ENCODE data around the gene FAM217A.

FAM217A gene

DNA sequence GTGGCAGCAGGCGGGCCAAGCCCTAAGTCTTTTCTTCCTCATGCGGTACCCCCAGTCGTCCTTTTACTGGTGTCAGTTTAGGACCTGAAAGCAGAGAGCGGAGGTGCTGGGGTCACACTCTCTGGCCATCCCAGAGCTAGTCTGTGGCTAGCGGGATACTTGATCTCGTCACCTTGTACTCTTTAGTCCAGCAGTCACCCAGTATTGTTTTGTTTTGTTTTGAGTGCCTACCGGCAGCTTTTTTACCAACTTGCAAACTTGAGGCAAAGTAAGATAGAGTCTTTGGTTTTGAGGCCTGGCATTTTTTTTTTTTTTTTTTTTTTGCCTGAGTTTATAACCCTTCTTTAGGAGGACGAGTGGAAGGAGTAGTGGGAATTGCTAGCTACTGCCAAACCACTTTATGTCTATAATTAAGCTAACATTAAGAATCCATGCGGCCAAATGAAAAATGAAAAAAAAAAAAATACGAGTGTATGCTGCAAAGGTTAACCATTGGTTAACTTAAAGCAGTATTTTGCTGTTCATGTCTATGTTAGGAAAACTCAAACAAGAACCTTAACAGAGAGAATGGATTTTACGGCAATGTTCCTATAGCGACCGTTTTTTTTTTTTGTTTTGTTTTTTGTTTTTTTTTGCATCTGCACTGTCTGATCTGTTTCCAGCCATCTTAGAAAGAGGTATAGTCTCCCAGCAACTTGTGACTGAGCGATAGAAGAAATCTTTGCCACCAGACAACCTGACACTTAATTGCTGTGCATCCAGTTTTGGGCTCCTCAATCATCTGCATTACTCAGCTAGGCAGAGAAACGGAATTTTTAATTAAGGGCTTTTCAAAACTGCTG lies 56.9 kb downstream of the FAM217A start:
- DNase-seq (ENCODE audit: low read depth in 2 of 2), result no peak

- peak; percentile 81 to 87 for DNase-seq (ENCODE audit: low read depth in 2 of 2)
Observed at GRCh38 chr6:4021133-4021853, 57.6 kb downstream of the FAM217A start.

- DNase-seq (ENCODE audit: low read depth in 2 of 2), result no peak
Observed at GRCh38 chr6:4020822-4021132, 58.2 kb downstream of the FAM217A start.

- DNase-seq (ENCODE audit: low read depth in 2 of 2), result no peak
Observed at GRCh38 chr6:4018924-4019236, 60.1 kb downstream of the FAM217A start.
